Activated CD8-positive, alpha-beta memory T cell treated with anti-CD3 and anti-CD28 coated beads, Interleukin-2, amount 50 U/mL, for 24 hours (primary cell): ENCODE results near the gene PTPRD.

Experiments
- DNase-seq: peaks from one replicate; pipeline ENCODE4 v3.0.0-alpha.2; 2020; ENCODE audit errors: extremely low read depth

Gene PTPRD

DNA sequence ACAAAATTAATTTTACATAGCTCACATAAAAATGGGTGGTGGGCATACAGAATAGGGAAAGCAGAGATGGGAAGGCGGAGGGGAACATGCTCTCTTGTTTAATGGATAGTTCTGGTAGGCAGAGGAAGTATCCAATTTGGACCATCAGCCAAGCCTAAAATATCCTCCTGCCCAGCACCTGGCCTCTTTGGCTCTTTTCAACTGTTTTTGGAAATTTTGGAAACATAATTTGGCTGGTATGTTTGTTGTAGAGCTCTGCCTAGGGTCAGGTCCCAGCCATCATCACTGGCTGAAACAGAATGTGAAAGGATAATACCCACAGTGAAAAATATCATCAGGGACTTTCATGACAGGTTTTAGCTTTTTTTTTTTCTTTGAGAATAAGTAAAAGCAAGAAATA, 2345.9 kb downstream of the PTPRD start:
- no peak for DNase-seq

- no peak for DNase-seq
Observed at GRCh38 chr9:8265281-8265680, 2347.5 kb downstream of the PTPRD start.
